HG03457 (cell line): ENCODE results near the gene NCBP3.
"Not testable (repeated sequence)": the region's sequence is repeated elsewhere in the genome, so short reads cannot be mapped to it uniquely, and the experiment has no call there.

ENCODE experiments used
- ATAC-seq: cut with Tn5 transposase; IDR thresholded peaks from one replicate; pipeline ENCODE4 v1.9.1; 2021; ENCODE audit warnings: moderate number of reproducible peaks; ENCODE audit not compliant: unreplicated experiment

Gene NCBP3

DNA sequence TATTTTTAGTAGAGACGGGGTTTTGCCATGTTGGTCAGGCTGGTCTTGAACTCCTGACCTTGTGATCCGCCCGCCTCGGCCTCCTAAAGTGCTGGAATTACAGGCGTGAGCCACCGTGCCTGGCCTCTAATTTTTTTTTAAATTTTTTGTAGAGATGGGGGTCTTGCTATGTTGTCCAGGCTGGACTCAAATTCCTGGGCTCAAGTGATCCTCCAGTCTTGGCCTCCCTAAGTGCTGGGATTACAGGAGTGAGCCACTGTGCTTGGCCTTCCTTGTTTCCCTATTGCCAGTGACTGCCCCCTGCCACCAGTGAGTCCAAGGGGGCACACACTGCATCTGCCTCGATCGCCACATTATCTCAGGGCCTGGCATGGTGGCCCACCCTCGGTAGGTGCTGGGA lies 51.9 kb downstream of the NCBP3 start:
- ATAC-seq: not testable (repeated sequence)

DNA sequence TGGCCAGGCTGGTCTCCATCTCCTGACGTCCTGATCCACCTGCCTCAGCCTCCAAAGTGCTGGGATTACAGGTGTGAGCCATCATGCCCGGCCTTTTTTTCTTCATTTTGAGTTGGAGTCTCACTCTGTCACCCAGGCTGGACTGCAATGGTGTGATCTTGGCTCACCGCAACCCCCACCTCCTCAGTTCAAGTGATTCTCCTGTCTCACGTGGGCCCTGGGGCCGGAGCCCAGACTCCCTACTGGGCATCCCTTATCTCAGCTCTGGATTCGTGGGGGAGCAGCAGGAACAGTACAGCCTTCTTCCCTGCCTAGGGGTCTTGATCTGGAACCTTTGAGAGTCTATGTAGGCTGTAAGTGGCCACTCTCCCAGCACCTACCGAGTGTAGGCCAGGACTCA lies 52.8 kb downstream of the NCBP3 start:
- not testable (repeated sequence) for ATAC-seq

DNA sequence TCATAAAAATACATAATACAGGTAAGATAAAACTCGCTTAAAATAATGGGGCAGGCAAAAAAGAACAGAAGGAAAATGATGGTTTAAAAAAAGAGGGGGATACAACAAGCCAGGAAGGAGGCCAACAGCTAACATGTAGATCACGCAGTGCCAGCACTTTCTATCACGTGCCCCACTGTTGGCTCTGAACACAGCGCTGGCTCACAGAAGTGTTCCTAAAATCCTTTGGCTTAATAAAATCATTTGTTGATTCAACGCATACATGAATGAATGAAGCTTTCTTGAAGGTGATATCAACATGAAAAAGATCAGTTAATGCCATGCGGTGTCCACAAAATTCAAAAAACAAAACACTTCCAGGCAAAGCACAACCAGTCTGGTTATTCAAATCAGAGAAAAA lies 53.6 kb downstream of the NCBP3 start:
- no peak for ATAC-seq

DNA sequence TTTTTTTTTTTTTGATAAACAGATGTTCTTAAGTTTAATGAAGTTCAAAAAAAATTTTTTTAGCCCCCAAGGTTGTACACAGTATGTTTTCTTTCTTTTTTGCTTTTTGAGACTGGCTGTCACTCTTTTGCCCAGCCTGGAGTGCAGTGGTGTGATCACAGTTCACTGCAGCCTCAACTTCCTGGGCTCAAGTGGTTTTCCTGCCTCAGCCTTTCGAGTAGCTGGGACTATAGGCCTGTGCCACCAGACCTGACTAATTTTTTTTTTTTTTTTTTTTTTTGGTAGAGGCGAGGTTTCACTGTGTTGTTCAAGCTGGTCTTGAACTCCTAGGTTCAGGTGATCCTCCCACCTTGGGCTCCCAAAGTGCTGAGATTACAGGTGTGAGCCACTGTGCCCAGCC lies 57.8 kb downstream of the NCBP3 start:
- ATAC-seq: no peak

DNA sequence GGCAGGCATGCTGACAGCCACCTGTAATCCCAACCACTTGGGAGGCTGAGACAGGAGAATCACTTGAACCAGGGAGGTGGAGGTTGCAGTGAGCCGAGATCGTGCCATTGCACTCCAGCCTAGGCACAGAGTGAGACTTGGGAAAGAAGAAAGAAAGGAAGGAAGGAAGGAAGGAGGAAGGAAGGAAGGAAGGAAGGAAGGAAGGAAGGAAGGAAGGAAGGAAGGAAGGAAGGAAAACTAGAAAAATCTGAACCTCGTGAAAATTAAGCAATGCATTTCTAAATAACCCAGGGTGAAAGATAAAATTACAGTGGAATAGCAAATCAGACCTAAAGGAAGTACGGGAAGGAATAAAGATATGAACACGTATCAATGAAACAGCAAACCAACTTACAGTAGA lies 60.7 kb downstream of the NCBP3 start:
- not testable (repeated sequence) for ATAC-seq

DNA sequence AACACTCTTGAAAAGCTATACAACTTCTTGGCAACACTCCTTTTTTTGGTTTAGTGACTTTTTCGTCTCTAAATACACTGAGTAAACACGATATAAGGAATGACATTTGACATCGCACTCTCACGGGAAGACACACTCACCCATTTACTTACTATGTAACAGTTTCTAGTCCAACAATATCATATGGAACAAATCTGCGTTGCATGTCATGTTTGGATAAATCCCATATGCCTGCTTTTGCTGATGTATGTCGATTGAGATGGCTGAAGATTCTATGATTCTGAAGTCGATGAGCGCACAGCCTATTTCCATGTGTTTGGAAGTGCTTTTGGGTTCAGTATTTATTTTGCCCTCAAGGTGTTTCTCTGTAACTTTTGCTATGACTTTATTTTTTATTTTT lies 63.3 kb downstream of the NCBP3 start:
- no peak for ATAC-seq

DNA sequence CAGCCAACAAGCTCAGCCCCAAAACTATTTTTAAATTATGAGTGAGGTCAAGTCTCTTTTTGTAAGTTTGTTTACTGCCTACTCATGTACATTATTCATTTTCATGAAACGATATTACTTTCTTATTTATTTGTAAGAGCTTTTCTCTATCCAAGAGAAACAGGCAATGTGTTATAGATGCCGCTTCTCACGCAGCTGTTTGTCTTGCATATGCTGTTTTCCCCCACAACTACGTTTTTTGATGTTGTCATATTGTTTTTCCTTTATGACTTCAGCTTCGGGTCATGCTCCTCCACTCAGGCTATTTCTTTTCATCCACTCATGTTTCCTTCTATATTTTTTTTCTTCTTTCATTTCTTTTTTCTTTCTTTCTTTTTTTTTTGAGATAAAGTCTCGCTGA lies 65.1 kb downstream of the NCBP3 start:
- ATAC-seq: no peak

DNA sequence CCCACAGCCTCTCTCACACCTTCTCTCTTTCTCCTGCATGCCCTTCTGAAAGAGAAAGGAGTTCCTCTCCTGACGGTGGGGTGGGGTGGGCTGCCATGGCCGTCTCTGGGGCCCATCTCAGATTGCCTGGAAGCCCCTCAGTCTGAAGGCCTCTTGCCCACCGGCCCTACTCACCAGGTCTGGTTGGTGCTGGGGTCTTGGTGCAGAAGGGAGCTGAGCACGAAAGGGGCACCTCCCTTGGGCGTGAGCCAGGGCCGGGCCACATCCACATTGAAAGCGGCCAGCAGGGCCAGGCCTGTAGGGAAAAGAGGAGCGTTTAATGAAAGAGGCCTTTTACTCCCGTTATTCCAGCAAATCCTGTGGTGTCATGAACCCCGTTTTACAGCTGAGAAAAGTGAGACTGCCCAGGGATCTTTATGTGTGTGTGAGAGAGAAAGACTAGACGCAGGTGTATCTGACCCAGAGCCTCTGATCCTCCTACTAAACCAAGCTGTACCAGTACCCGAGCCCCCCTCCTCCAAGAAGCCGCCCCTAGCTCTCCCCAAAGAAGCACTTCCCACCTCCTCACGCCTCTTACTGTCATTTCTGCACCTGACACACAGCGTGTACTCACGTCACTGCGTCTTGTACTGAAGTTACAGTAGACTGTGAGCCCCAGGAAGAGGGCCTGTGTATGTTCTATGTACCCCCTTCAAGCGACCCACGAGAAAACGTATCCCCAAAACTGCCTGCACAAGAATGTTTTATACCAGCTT lies 68.5 kb downstream of the NCBP3 start:
- ATAC-seq: no peak

DNA sequence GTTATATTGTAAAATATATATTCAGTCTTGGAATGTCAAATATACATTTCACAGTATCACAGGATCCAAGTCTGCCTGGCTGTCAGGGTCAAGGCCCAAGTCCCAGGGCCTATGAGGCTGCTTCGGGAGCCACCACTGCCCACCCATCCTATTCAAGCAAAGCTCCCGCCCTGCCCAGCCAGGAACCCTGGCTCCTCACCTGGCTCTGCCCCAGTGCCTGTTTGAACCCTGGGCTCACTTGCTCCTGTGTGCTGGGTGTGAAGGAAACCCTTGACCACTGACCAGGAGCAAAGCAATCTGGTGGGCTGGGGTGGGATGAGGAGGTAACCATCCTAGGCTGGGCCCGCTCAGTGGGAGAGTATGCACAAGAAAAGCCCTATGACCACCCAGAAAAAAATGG lies 72.1 kb downstream of the NCBP3 start:
- no peak for ATAC-seq

DNA sequence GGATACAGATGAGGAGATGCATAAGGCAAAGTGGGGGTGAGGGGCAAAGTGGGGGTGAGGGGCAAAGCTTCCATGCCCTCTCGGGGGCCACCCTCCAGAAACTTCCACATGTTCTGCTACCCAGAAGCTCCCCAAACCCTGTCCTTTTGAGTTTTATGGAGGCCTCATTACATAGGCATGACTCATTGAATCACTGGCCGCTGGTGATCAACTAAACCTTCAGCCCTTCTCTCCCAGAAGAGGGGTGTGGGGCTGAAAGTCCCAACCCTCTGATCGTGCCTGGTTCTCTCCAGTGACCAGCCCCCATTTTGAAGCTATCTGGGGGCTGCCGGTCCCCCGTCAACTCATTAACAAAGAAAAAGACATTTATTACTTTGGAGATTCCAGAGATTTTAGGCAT lies 72.5 kb downstream of the NCBP3 start:
- no peak for ATAC-seq

DNA sequence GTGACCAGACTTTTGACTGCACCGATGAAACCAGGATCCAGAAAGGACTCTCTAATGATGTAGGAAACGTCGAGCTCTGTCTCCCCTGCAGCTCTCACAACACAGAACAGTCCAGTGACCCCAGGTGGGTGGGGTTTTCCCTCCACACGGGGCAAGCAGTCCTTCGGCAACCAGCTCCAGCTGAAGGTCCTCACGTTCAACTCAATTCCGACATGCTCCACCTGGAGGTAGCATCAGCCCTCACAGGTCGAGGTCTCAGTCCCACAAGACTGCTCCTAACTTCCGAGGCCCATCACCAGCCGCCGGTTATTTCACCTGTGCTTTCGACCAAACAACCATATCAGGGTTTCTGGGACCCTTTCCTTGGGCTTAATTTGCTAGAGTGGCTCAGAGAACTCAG lies 73.3 kb downstream of the NCBP3 start:
- ATAC-seq: no peak

DNA sequence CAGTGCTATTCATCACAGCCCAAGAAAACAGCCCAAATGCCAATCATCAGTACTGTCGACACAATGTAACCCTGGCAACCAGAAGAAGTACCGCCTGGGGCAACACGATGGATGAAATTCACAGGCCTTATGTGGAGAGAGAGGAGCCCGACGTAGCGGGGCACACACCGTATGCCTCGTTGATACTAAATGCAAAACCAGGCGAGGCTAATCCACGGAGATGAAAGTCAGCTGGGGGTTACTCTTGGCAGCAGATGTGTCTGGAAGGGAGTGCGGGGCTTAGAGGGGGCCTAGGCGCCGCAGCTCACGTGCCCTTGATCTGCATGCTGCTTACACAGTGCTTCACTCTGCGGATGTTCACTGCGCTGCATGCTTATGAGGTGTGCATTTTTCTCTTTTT lies 74.9 kb downstream of the NCBP3 start:
- no peak for ATAC-seq

DNA sequence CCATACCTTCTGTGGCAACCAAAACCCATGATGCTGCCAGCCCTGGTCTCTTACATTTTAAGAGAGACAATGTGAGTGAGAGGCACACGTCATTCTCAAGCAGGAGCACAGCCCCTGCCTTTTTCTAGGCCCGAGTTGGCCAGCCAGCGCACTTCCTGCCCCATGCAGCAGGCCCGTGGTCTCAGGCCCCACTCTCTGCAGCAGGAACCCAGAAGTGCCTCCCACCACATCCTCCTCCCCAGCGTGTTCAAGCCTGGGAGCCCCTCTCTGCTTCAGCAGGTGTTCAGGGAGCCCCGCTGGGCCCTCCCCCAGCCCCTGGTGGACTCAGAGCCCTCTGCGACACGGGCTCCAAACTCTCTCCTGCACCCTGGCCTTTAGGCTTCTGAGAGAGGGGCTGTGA lies 75.6 kb downstream of the NCBP3 start:
- ATAC-seq: no peak

DNA sequence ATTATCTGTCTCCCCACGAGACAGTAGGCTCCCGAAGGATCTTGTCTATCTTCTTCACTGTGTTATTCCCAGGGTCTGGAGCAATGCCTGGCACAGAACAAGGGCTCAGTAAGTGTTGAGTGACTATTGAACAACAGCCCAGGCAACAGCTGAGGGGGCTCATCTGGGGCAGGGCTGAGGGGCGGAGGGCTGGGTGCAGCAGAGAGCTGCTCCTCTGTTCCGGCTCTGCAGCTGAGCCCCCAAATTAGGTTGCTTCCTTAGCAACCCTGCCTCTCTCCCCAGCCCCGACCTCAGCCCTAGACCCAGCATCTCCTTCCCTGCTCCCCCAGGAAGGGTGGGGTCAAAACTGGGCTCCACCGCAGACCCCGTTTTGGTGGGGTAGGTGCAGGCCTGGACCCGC lies 77.3 kb downstream of the NCBP3 start:
- ATAC-seq: no peak

DNA sequence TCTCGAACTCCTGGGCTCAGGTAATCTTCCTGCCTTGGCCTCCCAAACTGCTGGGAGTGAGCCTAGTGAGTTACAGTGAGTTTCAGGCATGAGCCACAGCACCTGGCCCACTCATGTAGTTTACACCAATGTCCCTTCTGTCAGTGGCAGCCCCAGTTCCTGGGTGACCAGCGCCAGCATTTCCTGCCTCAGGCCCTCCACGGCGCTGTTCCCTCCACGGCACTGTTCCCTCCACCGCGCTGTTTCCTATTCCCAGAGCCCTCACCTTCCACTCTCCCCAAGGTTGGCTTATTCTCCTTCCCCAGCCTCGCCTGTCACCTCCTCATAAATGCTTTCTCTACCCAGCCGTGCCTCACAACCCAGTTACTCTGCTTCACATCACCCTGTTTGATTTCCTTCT lies 77.7 kb downstream of the NCBP3 start:
- ATAC-seq: no peak

DNA sequence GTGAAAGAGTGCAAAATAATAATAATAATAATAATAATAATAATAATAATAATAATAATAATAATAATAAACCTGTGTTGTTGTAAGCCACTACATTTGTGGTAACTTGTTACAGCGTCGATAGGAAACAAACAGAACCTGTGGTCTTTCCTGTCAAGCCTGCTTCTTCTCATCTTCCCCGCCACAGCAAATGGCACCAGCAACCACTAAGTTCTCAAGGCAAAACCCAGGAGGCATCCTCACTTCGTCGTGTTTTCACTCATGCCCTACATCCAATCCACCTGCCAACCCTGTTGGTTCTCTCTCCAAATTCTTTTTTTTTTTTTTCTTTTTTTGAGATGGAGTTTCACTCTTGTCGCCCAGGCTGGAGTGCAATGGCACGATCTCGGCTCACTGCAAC lies 79.3 kb downstream of the NCBP3 start:
- ATAC-seq: no peak

DNA sequence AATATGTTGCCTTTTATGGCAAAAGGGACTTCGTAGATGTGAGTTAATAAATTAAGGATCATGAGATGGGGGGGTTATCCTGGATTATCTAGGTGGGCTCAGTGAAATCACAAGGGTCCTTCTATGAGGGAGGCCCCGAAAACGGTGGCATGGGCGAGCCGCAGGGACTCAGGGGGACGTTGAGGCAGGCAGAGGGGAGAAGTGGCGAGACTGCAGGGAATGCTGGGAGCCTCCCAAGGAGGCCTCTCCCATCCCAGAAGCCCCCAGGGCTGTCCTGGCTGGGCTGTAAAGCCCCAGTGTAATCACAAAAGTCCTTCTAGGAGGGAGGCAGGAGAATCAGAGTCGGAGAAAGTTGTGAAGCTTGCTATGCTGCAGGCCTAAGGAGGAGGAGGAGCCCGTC lies 80.1 kb downstream of the NCBP3 start:
- no peak for ATAC-seq

DNA sequence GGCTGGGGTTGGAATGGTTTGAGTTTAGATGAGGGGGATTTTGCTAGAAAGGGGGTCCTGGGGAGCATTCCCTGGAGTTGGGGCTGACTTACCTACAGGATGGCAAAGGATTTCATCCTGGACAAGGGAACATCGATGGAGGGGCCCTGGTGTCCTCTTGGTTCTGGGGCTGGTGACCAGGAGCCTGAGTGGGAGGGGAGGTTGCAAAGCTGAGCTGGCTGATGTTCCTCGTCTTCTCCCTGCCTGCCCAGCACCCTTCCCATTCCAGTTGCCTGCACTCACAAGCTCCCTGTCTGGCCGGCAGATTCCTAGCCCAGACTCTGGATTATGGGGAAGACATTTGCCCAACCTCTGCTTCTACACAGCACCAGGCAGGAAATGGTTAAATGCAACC lies 82.3 kb downstream of the NCBP3 start:
- ATAC-seq: no peak

DNA sequence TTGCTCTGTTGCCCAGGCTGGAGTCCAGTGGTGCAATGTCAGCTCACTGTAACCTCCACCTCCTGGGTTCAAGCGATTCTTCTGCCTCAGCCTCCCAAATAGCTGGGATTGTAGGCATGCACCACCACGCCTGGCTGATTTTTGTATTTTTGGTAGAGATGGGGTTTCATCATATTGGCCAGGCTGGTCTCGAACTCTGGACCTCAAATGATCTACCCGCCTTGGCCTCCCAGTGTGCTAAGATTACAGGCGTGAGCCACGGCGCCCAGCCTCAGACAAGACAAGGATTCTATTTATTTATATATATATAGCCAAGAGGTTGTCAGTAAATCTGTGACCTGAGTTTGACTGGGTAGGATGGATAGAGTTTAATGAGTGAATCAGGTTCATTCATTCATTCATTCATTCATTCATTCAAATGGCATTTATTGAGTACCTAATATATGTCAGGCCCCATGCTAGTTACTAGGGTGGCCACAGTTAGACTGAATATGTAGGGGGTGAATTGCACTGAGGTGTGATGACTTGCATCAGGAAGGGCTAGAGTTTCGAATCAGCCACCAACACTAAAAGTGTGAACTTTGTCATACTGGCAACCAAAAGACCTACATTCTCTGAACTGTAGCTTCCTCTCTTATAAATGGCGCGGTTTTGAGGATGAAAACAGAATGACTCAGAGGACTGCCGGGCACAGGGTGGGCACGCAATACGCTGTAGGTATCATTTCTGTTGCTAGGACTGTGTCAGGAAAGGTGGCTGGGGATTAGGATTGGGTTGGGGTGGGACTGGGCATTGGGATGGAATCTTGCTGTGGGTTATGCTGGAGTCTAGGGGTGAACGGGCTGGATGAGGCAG lies 82.9 kb downstream of the NCBP3 start:
- ATAC-seq: no peak

DNA sequence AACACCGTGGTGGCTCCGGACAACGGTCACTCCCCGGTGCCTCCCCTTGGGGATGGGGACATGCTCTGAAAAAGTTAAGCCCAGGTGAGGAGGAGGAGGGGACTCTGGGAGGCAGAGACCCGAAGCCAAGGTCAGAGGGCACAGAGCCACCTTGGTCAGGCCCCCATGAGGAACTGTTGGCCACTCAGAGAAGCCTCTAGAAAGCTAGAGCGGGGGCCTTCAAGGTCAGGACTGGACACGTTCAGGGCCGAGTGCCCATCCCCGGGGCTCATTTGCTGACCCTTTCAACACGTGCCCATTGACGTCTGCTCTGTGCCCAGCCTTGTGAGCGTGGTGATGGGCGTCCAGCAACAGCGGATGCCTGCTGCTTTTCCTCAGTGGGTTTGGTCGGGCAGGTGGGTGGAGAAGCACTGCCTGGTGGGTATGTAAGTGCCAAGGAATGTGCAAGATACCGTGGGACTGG lies 84.1 kb downstream of the NCBP3 start:
- no peak for ATAC-seq

DNA sequence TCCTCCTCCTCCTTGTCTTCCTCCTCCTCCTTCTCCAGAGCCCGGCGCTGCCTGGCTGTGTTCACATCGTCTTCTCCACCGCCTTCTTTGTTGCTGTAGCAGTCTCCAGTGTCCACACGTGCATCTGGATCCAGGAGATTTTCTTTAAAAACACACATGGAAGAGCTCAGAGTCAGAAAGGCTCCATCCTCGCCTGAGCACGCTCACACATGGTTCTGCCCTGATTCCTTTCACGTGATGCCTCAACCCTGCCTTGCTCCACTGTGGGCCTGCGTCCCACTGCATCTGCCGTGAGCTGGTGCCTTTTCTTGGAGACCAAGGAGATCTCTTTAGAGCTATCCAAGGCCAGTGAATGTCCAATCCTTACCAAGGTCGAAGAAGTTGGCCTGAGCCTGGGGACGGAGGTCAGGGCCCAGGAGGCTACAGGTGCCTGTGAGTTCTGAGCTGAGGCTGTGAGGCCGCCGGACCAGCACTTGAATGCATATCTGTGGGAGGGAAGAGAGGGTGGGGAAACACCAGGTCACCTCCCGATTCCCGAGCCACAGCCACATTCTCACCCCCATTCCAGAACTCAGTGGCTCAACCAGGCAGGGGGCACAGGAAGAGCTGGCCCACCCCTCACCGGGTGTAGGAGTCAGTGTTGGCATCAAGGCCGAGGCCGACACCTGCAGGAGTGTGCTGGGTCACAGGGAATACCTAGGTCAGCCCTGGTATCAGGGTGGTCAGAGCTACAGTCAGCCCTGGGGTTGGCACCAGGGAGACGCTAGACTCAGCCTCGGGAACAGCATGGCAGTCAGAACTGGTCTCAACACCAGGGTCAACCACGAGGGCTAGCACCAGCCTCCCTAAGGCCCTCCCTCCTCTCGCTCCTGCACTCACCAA lies 84.8 kb downstream of the NCBP3 start:
- ATAC-seq: no peak
